Breast epithelium (tissue), 4 donors: Measurements from ENCODE around the gene VCP. TPM values are rescaled to one million over a fixed set of nuclear protein-coding genes. Genes with fewer than 3 reads are reported as not detected.

Experiments used
- DNase-seq, 2 donors: peaks; one replicate each; pipeline ENCODE4 v3.0.0-alpha.2; 2019; ENCODE audit warnings: low spot score in 2 of 2
- H3K27ac ChIP-seq, 2 donors: fragments of 200-600 bp; sonication (generic) in 1 of 2; one replicate each; pipeline ENCODE4 v1.5.1; 2016 to 2019; ENCODE audit warnings: mild to moderate bottlenecking in 1 of 2
- H3K27me3 ChIP-seq, 2 donors: fragments of 200-600 bp; sonication (generic) in 1 of 2; one replicate each; pipeline versions ENCODE4 v1.5.1 to v1.6.0; 2017 to 2019; ENCODE audit warnings: control low read depth in 1 of 2, mild to moderate bottlenecking in 1 of 2
- H3K36me3 ChIP-seq: fragments of 200-600 bp; one replicate; pipeline ENCODE4 v1.5.1; 2019
- H3K4me1 ChIP-seq, 2 donors: fragments of 200-600 bp; sonication (generic); one replicate each; pipeline ENCODE4 v1.5.1; 2016 to 2019; ENCODE audit warnings: control low read depth in 1 of 2
- H3K4me3 ChIP-seq, 3 donors: fragments of 200-600 bp; sonication (generic); 1 replicate in 2 of 3; 2 replicates in 1 of 3; pipeline ENCODE4 v1.5.1; 2016 to 2019; ENCODE audit warnings: mild to moderate bottlenecking in 3 of 3, moderate library complexity in 2 of 3
- H3K9me3 ChIP-seq, 2 donors: fragments of 200-600 bp; sonication (generic) in 1 of 2; one replicate each; pipeline ENCODE4 v1.5.1; 2016 to 2019; ENCODE audit warnings: control low read depth in 1 of 2
- CTCF ChIP-seq, 3 donors: fragments of 450-650 bp; IDR thresholded peaks; one replicate each; pipeline ENCODE4 v1.5.1; 2016 to 2017; ENCODE audit warnings: antibody characterized with exemption in 3 of 3, mild to moderate bottlenecking in 3 of 3, moderate library complexity in 3 of 3
- POLR2A ChIP-seq: fragments of 450-650 bp; IDR thresholded peaks from one replicate; pipeline ENCODE4 v1.6.1; 2016; ENCODE audit warnings: antibody characterized with exemption, mild to moderate bottlenecking, moderate library complexity
- POLR2AphosphoS5 ChIP-seq, 3 donors: sonication (generic); formaldehyde crosslinking; IDR thresholded peaks; one replicate each; pipeline ENCODE4 v1.6.1; 2017; ENCODE audit warnings: antibody characterized with exemption in 3 of 3
- intact Hi-C: fragments of 100-400 bp; cut with DNase I; formaldehyde crosslinking; loops from one replicate; pipeline ENCODE4 v1.15.1; 2023; ENCODE audit warnings: low total_unique reads
- total RNA-seq, 3 donors: library from RNA; depleted of rRNA; stranded (reverse); fragments of >200 nt; gene quantifications; one replicate each; pipeline ENCODE4 v1.1.0, GENCODE V29; 2016

VCP gene
- total RNA-seq, 3 donors from 2014 or later, result 150 to 173 (median 168) TPM

GRCh38 chr9:35071814-35072460 lies 488 bp downstream of the VCP start:
- Histone ChIP-seq H3K27me3 (no peaks in the 10 kb centered on the region), H3K27ac (peak overlapping the region; percentile 100), H3K9me3 (no peaks in the 10 kb centered on the region), H3K36me3 (no peaks in the 10 kb centered on the region), H3K4me1 (peaks cover 8 to 12% of the 10 kb centered on the region in 2 donors), H3K4me3 (peak overlapping the region; percentile 97 to 98 (median 98))
- peak; percentile 76 to 78 for DNase-seq
- TF ChIP-seq CTCF (IDR thresholded peaks at IDR 0.05) (peak in 1 of 3 donors; percentile 34), POLR2A (no peak), POLR2AphosphoS5 (IDR thresholded peaks at IDR 0.05) (peak in 1 of 3 donors; percentile 13)
- intact Hi-C loops, result loop anchor here (2.0 kb wide), 1 partner anchor 25 kb away; the partner anchor contains the start of gene PIGO

- H3K4me1 ChIP-seq, result peaks cover 8 to 12% of the 10 kb centered on the region in 2 donors
- no peaks in the 10 kb centered on the region for H3K27me3 ChIP-seq
- H3K36me3 ChIP-seq, result peaks cover 4% of the 10 kb centered on the region
- no peaks in the 10 kb centered on the region for H3K9me3 ChIP-seq
- intact Hi-C loops, result loop anchor here (2.0 kb wide), 1 partner anchor 26 kb away; the partner anchor contains the start of gene PIGO
- peak overlapping the region; percentile 97 to 98 (median 98) for H3K4me3 ChIP-seq
- TF ChIP-seq POLR2A (no peak), CTCF (IDR thresholded peaks at IDR 0.05) (no peak), POLR2AphosphoS5 (IDR thresholded peaks at IDR 0.05) (no peak)
- peak overlapping the region; percentile 100 for H3K27ac ChIP-seq
- DNase-seq, result peak in 1 of 2 donors; percentile 22
Measured at GRCh38 chr9:35070823-35071813, 1.3 kb downstream of the VCP start.

DNA sequence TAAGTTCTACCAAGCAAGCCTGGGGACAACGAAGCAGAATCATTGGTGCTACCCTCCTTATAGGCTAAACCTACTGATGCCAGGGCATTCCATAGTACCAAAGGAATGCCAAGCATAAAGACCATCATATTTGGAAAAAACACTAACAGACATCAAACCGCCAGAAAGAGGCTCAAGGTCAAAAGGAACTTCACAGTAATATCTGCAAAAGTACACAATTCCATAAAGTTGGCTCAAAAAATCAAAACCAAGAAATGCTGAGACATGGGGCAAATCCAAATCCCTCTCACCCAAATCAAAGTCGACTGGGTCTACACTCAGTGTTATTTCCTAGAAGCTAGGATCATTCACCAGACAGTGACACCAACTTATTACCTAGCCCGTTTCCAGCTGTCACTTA lies 3.4 kb downstream of the VCP start:
- peaks cover 17% of the 10 kb centered on the region for H3K36me3 ChIP-seq
- intact Hi-C loops, result no loop called here
- H3K4me1 ChIP-seq, result peaks cover 8 to 12% of the 10 kb centered on the region in 2 donors
- no peaks in the 10 kb centered on the region for H3K27me3 ChIP-seq
- TF ChIP-seq POLR2AphosphoS5 (IDR thresholded peaks at IDR 0.05) (no peak), CTCF (IDR thresholded peaks at IDR 0.05) (no peak), POLR2A (no peak)
- H3K27ac ChIP-seq, result no peak overlapping the region
- no peaks in the 10 kb centered on the region for H3K9me3 ChIP-seq
- no peak overlapping the region for H3K4me3 ChIP-seq
- DNase-seq, result no peak

GRCh38 chr9:35067056-35067455 lies 5.4 kb downstream of the VCP start:
- H3K9me3 ChIP-seq, result no peaks in the 10 kb centered on the region
- no peak for DNase-seq
- intact Hi-C loops, result no loop called here
- no peak overlapping the region for H3K27ac ChIP-seq
- peaks cover 8 to 12% of the 10 kb centered on the region in 2 donors for H3K4me1 ChIP-seq
- H3K36me3 ChIP-seq, result peaks cover 20% of the 10 kb centered on the region
- no peak overlapping the region for H3K4me3 ChIP-seq
- TF ChIP-seq POLR2AphosphoS5 (IDR thresholded peaks at IDR 0.05), result no peak
- no peak for TF ChIP-seq CTCF (IDR thresholded peaks at IDR 0.05)
- TF ChIP-seq POLR2A, result no peak
- H3K27me3 ChIP-seq, result no peaks in the 10 kb centered on the region
